H1 (cell line): ENCODE data around the gene PROM2. TPM values are rescaled to one million over a fixed set of nuclear protein-coding genes. Genes with fewer than 3 reads are reported as not detected.

ENCODE experiments used
- CTCF ChIA-PET: fragments of 300-600 bp; sonication (Branson Sonifier 250); formaldehyde crosslinking; loops from one replicate; lab custom pipeline; 2021; ENCODE audit not compliant: partially characterized antibody; lab: Charles Lee
- POLR2A ChIA-PET: fragments of 300-600 bp; sonication (Branson Sonifier 250); formaldehyde crosslinking; loops from one replicate; lab custom pipeline; 2021; ENCODE audit warnings: inconsistent platforms; ENCODE audit not compliant: partially characterized antibody; lab: Charles Lee
- DNase-seq, 2 experiments: peaks; one replicate each; pipeline versions ENCODE4 v3.0.0 to v3.0.0-alpha.2; 2010 to 2022; ENCODE audit warnings: low spot score in 2 of 2, low read depth in 1 of 2, mixed read lengths in 1 of 2
- FAIRE-seq: peaks from 2 replicates; lab custom pipeline; 2011; peaks lifted over from hg19 to GRCh38; lab: Jason Lieb, UNC
- H2AFZ ChIP-seq: 2 replicates; pipeline ENCODE4 v1.8.1; 2012; ENCODE audit warnings: low read length, inconsistent platforms
- H2AK5ac ChIP-seq: 2 replicates; pipeline ENCODE4 v1.6.1; 2013; ENCODE audit warnings: low read depth, low read length
- H2BK120ac ChIP-seq: replicated peaks from 2 replicates; pipeline ENCODE3; 2013; ENCODE audit warnings: low read depth, low read length, inconsistent platforms
- H2BK12ac ChIP-seq: 2 replicates; pipeline ENCODE4 v1.6.1; 2013; ENCODE audit warnings: low read depth, low read length
- H2BK15ac ChIP-seq: 2 replicates; pipeline ENCODE4 v1.6.1; 2013; ENCODE audit warnings: low read length
- H2BK20ac ChIP-seq: 2 replicates; pipeline ENCODE4 v1.6.1; 2013; ENCODE audit warnings: low read length
- H2BK5ac ChIP-seq: 2 replicates; pipeline ENCODE4 v1.6.1; 2013; ENCODE audit warnings: low read depth, low read length
- H3K14ac ChIP-seq: 2 replicates; pipeline ENCODE4 v1.6.1; 2013; ENCODE audit warnings: inconsistent platforms; ENCODE audit not compliant: insufficient read length
- H3K18ac ChIP-seq: 2 replicates; pipeline ENCODE4 v1.6.1; 2013; ENCODE audit warnings: low read length; ENCODE audit errors: extremely low read depth
- H3K23ac ChIP-seq: 2 replicates; pipeline ENCODE4 v1.6.1; 2013; ENCODE audit warnings: inconsistent platforms; ENCODE audit not compliant: insufficient read length
- H3K23me2 ChIP-seq: 2 replicates; pipeline ENCODE4 v1.6.1; 2013; ENCODE audit warnings: low read depth, low read length
- H3K27ac ChIP-seq: 2 replicates; pipeline ENCODE4 v1.6.1; 2011; ENCODE audit warnings: low read depth, low read length, inconsistent platforms
- H3K27me3 ChIP-seq, 4 experiments: replicated peaks in 1 of 4; 1 replicate in 1 of 4; 2 replicates in 3 of 4; pipeline versions ENCODE4 v1.6.1 to v1.8.1; 2011 to 2013; ENCODE audit warnings: low read length in 3 of 4, mild to moderate bottlenecking in 3 of 4, inconsistent platforms in 2 of 4, mixed read lengths in 2 of 4, moderate library complexity in 1 of 4; ENCODE audit not compliant: control insufficient read depth in 3 of 4, insufficient read depth in 3 of 4; ENCODE audit errors: extremely low read depth in 1 of 4
- H3K36me3 ChIP-seq, 4 experiments: 2 replicates each; pipeline versions ENCODE4 v1.6.1 to v1.8.1; 2011 to 2013; ENCODE audit warnings: mild to moderate bottlenecking in 4 of 4, low read length in 3 of 4, moderate library complexity in 2 of 4, control low read depth in 1 of 4, inconsistent platforms in 1 of 4; ENCODE audit not compliant: insufficient read depth in 4 of 4, control insufficient read depth in 2 of 4
- H3K4ac ChIP-seq: replicated peaks from 2 replicates; pipeline ENCODE3; 2013; ENCODE audit warnings: low read length, low read depth, mixed read lengths, inconsistent platforms; ENCODE audit not compliant: insufficient read length
- H3K4me1 ChIP-seq, 4 experiments: replicated peaks in 1 of 4; 1 replicate in 1 of 4; 2 replicates in 3 of 4; pipeline versions ENCODE4 v1.6.1 to v1.8.1; 2011 to 2013; ENCODE audit warnings: low read length in 3 of 4, inconsistent platforms in 2 of 4, mixed read lengths in 1 of 4; ENCODE audit not compliant: insufficient read depth in 4 of 4, control insufficient read depth in 3 of 4
- H3K4me2 ChIP-seq, 2 experiments: 2 replicates each; pipeline versions ENCODE4 v1.6.1 to v1.8.1; 2011 to 2013; ENCODE audit warnings: low read depth in 2 of 2, low read length in 2 of 2, control low read depth in 1 of 2, inconsistent platforms in 1 of 2, mild to moderate bottlenecking in 1 of 2; ENCODE audit not compliant: insufficient read depth in 1 of 2
- H3K4me3 ChIP-seq, 4 experiments: fragments of 200-600, 300-600 bp in 1 of 4; sonication (generic), shearing (Covaris generic), sonication (Bioruptor Twin) in 1 of 4; 2 replicates each; pipeline versions ENCODE4 v1.5.1 to v1.8.1; 2011 to 2016; ENCODE audit warnings: low read length in 4 of 4, low read depth in 3 of 4, control low read depth in 2 of 4, inconsistent platforms in 2 of 4, mild to moderate bottlenecking in 2 of 4, mixed read lengths in 1 of 4, moderate library complexity in 1 of 4; ENCODE audit not compliant: insufficient read depth in 2 of 4; ENCODE audit errors: extremely low read depth in 1 of 4
- H3K56ac ChIP-seq: replicated peaks from 2 replicates; pipeline ENCODE3; 2013; ENCODE audit warnings: low read depth, mild to moderate bottlenecking, mixed read lengths, low read length, inconsistent platforms; ENCODE audit not compliant: insufficient read length
- H3K79me1 ChIP-seq: 2 replicates; pipeline ENCODE4 v1.6.1; 2013; ENCODE audit warnings: low read depth, low read length, control low read depth
- H3K79me2 ChIP-seq, 2 experiments: 2 replicates each; pipeline versions ENCODE4 v1.6.1 to v1.8.1; 2012 to 2013; ENCODE audit warnings: low read length in 2 of 2, mild to moderate bottlenecking in 2 of 2, inconsistent platforms in 1 of 2; ENCODE audit not compliant: insufficient read depth in 2 of 2, control insufficient read depth in 1 of 2
- H3K9ac ChIP-seq, 4 experiments: replicated peaks in 1 of 4; 1 replicate in 1 of 4; 2 replicates in 3 of 4; pipeline versions ENCODE4 v1.6.1 to v1.8.1; 2011 to 2013; ENCODE audit warnings: low read depth in 3 of 4, low read length in 3 of 4, control low read depth in 2 of 4, mild to moderate bottlenecking in 2 of 4, moderate library complexity in 2 of 4, inconsistent platforms in 1 of 4; ENCODE audit errors: extremely low read depth in 1 of 4
- H3K9me3 ChIP-seq, 2 experiments: 2 replicates each; pipeline versions ENCODE4 v1.6.1 to v1.8.1; 2012 to 2013; ENCODE audit warnings: mild to moderate bottlenecking in 2 of 2, moderate library complexity in 2 of 2, control low read depth in 1 of 2, inconsistent platforms in 1 of 2, low read depth in 1 of 2, low read length in 1 of 2, mixed read lengths in 1 of 2; ENCODE audit not compliant: insufficient read depth in 2 of 2
- H4K20me1 ChIP-seq, 2 experiments: replicated peaks in 1 of 2; 2 replicates each; pipeline versions ENCODE3 to v1.8.1; 2011 to 2013; ENCODE audit warnings: inconsistent platforms in 2 of 2, low read length in 2 of 2, mild to moderate bottlenecking in 1 of 2; ENCODE audit not compliant: insufficient read depth in 2 of 2, control insufficient read depth in 1 of 2
- H4K5ac ChIP-seq: 2 replicates; pipeline ENCODE4 v1.6.1; 2013; ENCODE audit warnings: low read length, low read depth, mixed read lengths, inconsistent platforms; ENCODE audit not compliant: insufficient read length
- H4K8ac ChIP-seq: 2 replicates; pipeline ENCODE4 v1.8.0; 2013; ENCODE audit warnings: mild to moderate bottlenecking, moderate library complexity, low read length, inconsistent platforms; ENCODE audit not compliant: insufficient read depth; ENCODE audit errors: extremely low read depth
- H4K91ac ChIP-seq: replicated peaks from 2 replicates; pipeline ENCODE3; 2013; ENCODE audit warnings: low read length, mixed read lengths, inconsistent platforms; ENCODE audit not compliant: insufficient read length
- BRCA1 ChIP-seq: IDR thresholded peaks from 2 replicates; pipeline ENCODE4 v1.6.1; 2012; ENCODE audit warnings: low read depth, low read length, improper control_type of control experiment
- RNF2 ChIP-seq: fragments of 200-900, 300-1000 bp; sonication (generic); IDR thresholded peaks from 2 replicates; pipeline ENCODE4 v1.7.1; 2016; ENCODE audit warnings: borderline replicate concordance, low read depth, mild to moderate bottlenecking, antibody characterized with exemption, low read length; ENCODE audit not compliant: poor library complexity, severe bottlenecking; ENCODE audit errors: missing control alignments
- ZNF274 ChIP-seq: IDR thresholded peaks from 2 replicates; pipeline ENCODE4 v1.7.0; 2012; ENCODE audit warnings: low read length, borderline replicate concordance; ENCODE audit errors: extremely low read depth
- WGBS, 2 experiments: shearing (Covaris generic) in 1 of 2; methylation state at CpG; one replicate each; pipeline versions ENCODE4 v1.1.6 to v1.1.7; 2013 to 2015; ENCODE audit warnings: low lambda C conversion rate in 2 of 2, mixed read lengths in 2 of 2, inconsistent platforms in 1 of 2, low coverage in 1 of 2, missing lambda C conversion rate in 1 of 2; ENCODE audit not compliant: insufficient replicate concordance in 2 of 2, insufficient coverage in 1 of 2, insufficient read length in 1 of 2; ENCODE audit errors: extremely low coverage in 1 of 2, missing lambda C conversion rate in 1 of 2; 5-methylcytosine and 5-hydroxymethylcytosine counted together
- polyA plus RNA-seq, 7 experiments: library from polyadenylated mRNA; depleted of rRNA in 3 of 7; stranded (reverse) in 5 of 7; unstranded in 2 of 7; fragments of >200 nt in 5 of 7; fragments of 200-250 nt in 2 of 7; gene quantifications; 1 replicate in 5 of 7; 2 replicates in 1 of 7; 4 replicates in 1 of 7; pipeline versions ENCODE4 v1.2.1 to v1.2.3, GENCODE V29; 2011 to 2013; ENCODE audit warnings: missing spikeins in 2 of 7, mixed read lengths in 2 of 7
- total RNA-seq: library from RNA; stranded (reverse); fragmentation: NEBNext Ultra II Directional; extraction: Animal tissue kit (Norgen Biotek cat#: 25700); gene quantifications from 2 replicates; pipeline ENCODE4 v1.2.1, GENCODE V29; 2021

PROM2 gene
- total and polyA plus RNA-seq, 2 of the 8 experiments (the other 6 are each of a cell fraction or from before 2014, with no cell fraction given): 1.6 to 3.8 TPM

DNA sequence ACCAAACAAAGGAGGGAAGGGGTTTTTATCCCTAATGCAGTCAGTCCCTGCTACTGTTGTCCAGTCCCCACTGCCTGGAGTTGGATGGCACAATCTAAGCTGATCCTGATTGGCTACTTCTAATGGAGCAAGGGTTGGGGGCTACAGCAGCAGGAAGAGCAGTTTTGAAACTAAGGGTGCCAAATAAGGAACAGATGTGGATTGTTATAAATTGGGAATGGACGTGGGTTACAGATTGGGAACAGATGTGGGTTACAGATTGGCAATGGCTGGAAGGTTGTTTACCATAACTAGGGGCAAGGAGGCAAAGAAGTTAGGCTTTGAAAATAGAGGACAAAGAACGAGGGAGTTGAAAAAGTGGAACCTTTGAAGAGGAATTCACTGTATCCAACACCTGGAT, 16.0 kb upstream of the PROM2 start:
- Histone ChIP-seq H3K27me3 (no peaks in the 10 kb centered on the region; a peak in 1 of 7 replicates), H4K5ac (no peak overlapping the region), H3K18ac (no peak overlapping the region), H2BK15ac (no peak overlapping the region)
- POLR2A ChIA-PET: no interaction called here
- FAIRE-seq: no peak
- TF ChIP-seq ZNF274: no peak
- no peak for TF ChIP-seq BRCA1
- TF ChIP-seq RNF2: no peak
- TF ChIP-seq, all 59 proteins: peak for 0
- Histone ChIP-seq H2BK20ac (no peak overlapping the region), H3K27ac (no peak overlapping the region), H3K9ac (no peak overlapping the region), H3K23me2 (no peaks in the 10 kb centered on the region), H2BK12ac (no peak overlapping the region), H3K79me1 (no peaks in the 10 kb centered on the region), H3K4me1 (no peaks in the 10 kb centered on the region; a peak in 1 of 7 replicates), H2AK5ac (no peak overlapping the region), H3K9me3 (peaks cover 46 to 59% of the 10 kb centered on the region in 2 experiments), H4K20me1 (no peaks in the 10 kb centered on the region), H3K56ac (no peak overlapping the region), H2AFZ (no peak overlapping the region), H3K4ac (no peak overlapping the region), H2BK120ac (no peak overlapping the region), H3K14ac (no peak overlapping the region), H3K4me2 (no peak overlapping the region), H3K79me2 (no peaks in the 10 kb centered on the region), H4K8ac (no peak overlapping the region), H2BK5ac (no peak overlapping the region), H3K4me3 (no peak overlapping the region), H4K91ac (no peak overlapping the region), H3K23ac (no peak overlapping the region), H3K36me3 (no peaks in the 10 kb centered on the region)
- CTCF ChIA-PET: no interaction called here
- 61% methylated on average over 2 of the region's 2 CpGs; no CpG with 5 or more reads in 1 of the 2 experiments for WGBS, 2 experiments
- DNase-seq: no peak
